Smooth muscle cell (in vitro differentiated cells): ENCODE results near the gene HLF. TPM values are rescaled to one million over a fixed set of nuclear protein-coding genes. Genes with fewer than 3 reads are reported as not detected.

Experiments
- DNase-seq: peaks from one replicate; lab custom pipeline; 2025; ENCODE audit not compliant: unreplicated experiment; lab: John Stamatoyannopoulos, UW
- H2AFZ ChIP-seq: fragments of 200-600 bp; sonication (generic); 2 replicates; pipeline ENCODE4 v1.6.0; 2016; ENCODE audit warnings: antibody characterized with exemption, low read depth, mild to moderate bottlenecking
- H3F3A ChIP-seq: fragments of 200-600 bp; sonication (generic); 2 replicates; pipeline ENCODE4 v1.6.0; 2017; ENCODE audit warnings: antibody characterized with exemption, low read depth
- H3K27ac ChIP-seq: fragments of 200-600 bp; sonication (generic); 2 replicates; pipeline ENCODE4 v1.5.1; 2016; ENCODE audit warnings: low read depth, mild to moderate bottlenecking
- H3K27me3 ChIP-seq: fragments of 200-600 bp; sonication (generic); 2 replicates; pipeline ENCODE4 v1.6.1; 2016; ENCODE audit warnings: low read depth, mild to moderate bottlenecking
- H3K36me3 ChIP-seq: fragments of 200-600 bp; sonication (generic); 2 replicates; pipeline ENCODE4 v1.5.1; 2016; ENCODE audit warnings: low read depth
- H3K4me1 ChIP-seq: fragments of 200-600 bp; sonication (generic); 2 replicates; pipeline ENCODE4 v1.5.1; 2016; ENCODE audit warnings: low read depth
- H3K4me2 ChIP-seq: fragments of 200-600 bp; sonication (generic); 2 replicates; pipeline ENCODE4 v1.6.0; 2016; ENCODE audit warnings: mild to moderate bottlenecking
- H3K4me3 ChIP-seq: fragments of 200-600 bp; sonication (generic); 2 replicates; pipeline ENCODE4 v1.5.1; 2016; ENCODE audit warnings: mild to moderate bottlenecking
- H3K79me2 ChIP-seq: fragments of 200-600 bp; sonication (generic); 2 replicates; pipeline ENCODE4 v1.6.0; 2016; ENCODE audit warnings: low read depth, mild to moderate bottlenecking
- H3K9ac ChIP-seq: fragments of 200-600 bp; sonication (generic); 2 replicates; pipeline ENCODE4 v1.6.0; 2016; ENCODE audit warnings: low read depth
- H3K9me3 ChIP-seq: fragments of 200-600 bp; sonication (generic); replicated peaks from 2 replicates; pipeline ENCODE4 v1.5.1; 2016; ENCODE audit warnings: low read depth
- H4K20me1 ChIP-seq: fragments of 200-600 bp; sonication (generic); 2 replicates; pipeline ENCODE4 v1.6.0; 2016; ENCODE audit warnings: low read depth
- WGBS: methylation state at CpG from one replicate; pipeline ENCODE4 v1.1.7; 2016; ENCODE audit warnings: low lambda C conversion rate; 5-methylcytosine and 5-hydroxymethylcytosine counted together
- polyA plus RNA-seq: library from polyadenylated mRNA; unstranded; fragments of >200 nt; fragmentation: Nextera tagmentation; extraction: Ambion mirVana; gene quantifications from 2 replicates; pipeline ENCODE4 v1.2.1, GENCODE V29; 2016
- total RNA-seq: library from RNA; depleted of rRNA; stranded (reverse); fragments of >200 nt; gene quantifications from 2 replicates; pipeline ENCODE4 v1.2.3, GENCODE V29; 2014
- TF ChIP-seq, protein P1 (sequence below): fragments of 200-600 bp; sonication (generic); IDR thresholded peaks from 2 replicates; pipeline ENCODE4 v1.5.1; 2017; ENCODE audit warnings: borderline replicate concordance, mild to moderate bottlenecking, antibody characterized with exemption; ENCODE audit not compliant: insufficient read depth, poor library complexity, severe bottlenecking

Gene HLF
- total and polyA plus RNA-seq, 2 experiments from 2014 or later = 0.19 TPM; not detected in 1

- H3K4me3 ChIP-seq = no peak overlapping the region
- H3K4me2 ChIP-seq = no peak overlapping the region
- H3K9me3 ChIP-seq = no peaks in the 10 kb centered on the region
- H3K79me2 ChIP-seq = no peaks in the 10 kb centered on the region
- H3K27ac ChIP-seq = no peak overlapping the region
- H3K27me3 ChIP-seq = no peaks in the 10 kb centered on the region
- WGBS = 87% methylated on average over 3 of the region's 3 CpGs
- peaks cover under 1% of the 10 kb centered on the region for H3K4me1 ChIP-seq
- no peak for DNase-seq
- no peaks in the 10 kb centered on the region for H3F3A ChIP-seq
- no peaks in the 10 kb centered on the region for H3K36me3 ChIP-seq
- H2AFZ ChIP-seq = no peak overlapping the region
- TF ChIP-seq, protein P1, sequence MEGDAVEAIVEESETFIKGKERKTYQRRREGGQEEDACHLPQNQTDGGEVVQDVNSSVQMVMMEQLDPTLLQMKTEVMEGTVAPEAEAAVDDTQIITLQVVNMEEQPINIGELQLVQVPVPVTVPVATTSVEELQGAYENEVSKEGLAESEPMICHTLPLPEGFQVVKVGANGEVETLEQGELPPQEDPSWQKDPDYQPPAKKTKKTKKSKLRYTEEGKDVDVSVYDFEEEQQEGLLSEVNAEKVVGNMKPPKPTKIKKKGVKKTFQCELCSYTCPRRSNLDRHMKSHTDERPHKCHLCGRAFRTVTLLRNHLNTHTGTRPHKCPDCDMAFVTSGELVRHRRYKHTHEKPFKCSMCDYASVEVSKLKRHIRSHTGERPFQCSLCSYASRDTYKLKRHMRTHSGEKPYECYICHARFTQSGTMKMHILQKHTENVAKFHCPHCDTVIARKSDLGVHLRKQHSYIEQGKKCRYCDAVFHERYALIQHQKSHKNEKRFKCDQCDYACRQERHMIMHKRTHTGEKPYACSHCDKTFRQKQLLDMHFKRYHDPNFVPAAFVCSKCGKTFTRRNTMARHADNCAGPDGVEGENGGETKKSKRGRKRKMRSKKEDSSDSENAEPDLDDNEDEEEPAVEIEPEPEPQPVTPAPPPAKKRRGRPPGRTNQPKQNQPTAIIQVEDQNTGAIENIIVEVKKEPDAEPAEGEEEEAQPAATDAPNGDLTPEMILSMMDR = no peak
- H4K20me1 ChIP-seq = no peaks in the 10 kb centered on the region
- H3K9ac ChIP-seq = no peak overlapping the region
These were observed 75.4 kb downstream of the HLF start for GRCh38 chr17:55340176-55340575.

GRCh38 chr17:55340686-55341085 lies 75.9 kb downstream of the HLF start:
- TF ChIP-seq, protein P1 = no peak
- H3K36me3 ChIP-seq = no peaks in the 10 kb centered on the region
- 92% methylated on average over 3 of the region's 3 CpGs for WGBS
- H3K4me3 ChIP-seq = no peak overlapping the region
- no peaks in the 10 kb centered on the region for H3F3A ChIP-seq
- H3K4me1 ChIP-seq = no peaks in the 10 kb centered on the region
- no peaks in the 10 kb centered on the region for H3K79me2 ChIP-seq
- no peak overlapping the region for H2AFZ ChIP-seq
- no peaks in the 10 kb centered on the region for H4K20me1 ChIP-seq
- no peak overlapping the region for H3K9ac ChIP-seq
- DNase-seq = no peak
- H3K27ac ChIP-seq = no peak overlapping the region
- no peak overlapping the region for H3K4me2 ChIP-seq
- no peaks in the 10 kb centered on the region for H3K27me3 ChIP-seq
- H3K9me3 ChIP-seq = no peaks in the 10 kb centered on the region

DNA sequence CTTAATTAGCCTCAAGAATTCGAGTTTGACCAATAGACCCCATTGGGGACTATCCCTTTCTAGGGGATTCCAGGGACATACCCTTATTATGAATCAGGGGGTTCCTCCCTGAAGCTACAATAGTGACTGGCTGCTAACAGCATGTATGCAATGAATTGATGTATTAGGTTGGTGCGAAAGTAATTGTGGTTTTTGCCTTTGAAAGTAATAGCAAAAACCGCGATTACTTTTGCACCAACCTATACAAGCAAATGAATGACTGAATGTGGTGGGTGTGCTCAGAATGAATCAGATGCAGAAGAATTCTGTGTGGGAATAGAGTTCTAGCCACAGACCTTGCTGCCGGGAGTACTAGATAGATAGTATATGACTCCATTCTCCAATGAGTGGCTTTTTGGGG lies 76.7 kb downstream of the HLF start:
- no peak overlapping the region for H2AFZ ChIP-seq
- H3K4me1 ChIP-seq = no peaks in the 10 kb centered on the region
- 52% methylated on average over 5 of the region's 5 CpGs for WGBS
- no peak for DNase-seq
- no peaks in the 10 kb centered on the region for H3K36me3 ChIP-seq
- no peaks in the 10 kb centered on the region for H3F3A ChIP-seq
- H4K20me1 ChIP-seq = no peaks in the 10 kb centered on the region
- no peak overlapping the region for H3K4me3 ChIP-seq
- TF ChIP-seq, protein P1 = no peak
- peak overlapping the region; percentile 11 for H3K4me2 ChIP-seq
- no peaks in the 10 kb centered on the region for H3K9me3 ChIP-seq
- H3K27ac ChIP-seq = no peak overlapping the region
- no peak overlapping the region for H3K9ac ChIP-seq
- H3K27me3 ChIP-seq = no peaks in the 10 kb centered on the region
- H3K79me2 ChIP-seq = no peaks in the 10 kb centered on the region

GRCh38 chr17:55342800-55343585 lies 78.2 kb downstream of the HLF start:
- TF ChIP-seq, protein P1 = no peak
- Histone ChIP-seq H3K79me2 (no peaks in the 10 kb centered on the region), H4K20me1 (no peaks in the 10 kb centered on the region), H3K4me3 (no peak overlapping the region), H3K4me2 (no peak overlapping the region), H3K9ac (no peak overlapping the region), H3K27ac (no peak overlapping the region), H2AFZ (no peak overlapping the region), H3K27me3 (no peaks in the 10 kb centered on the region), H3K36me3 (no peaks in the 10 kb centered on the region), H3K4me1 (no peaks in the 10 kb centered on the region), H3F3A (no peaks in the 10 kb centered on the region), H3K9me3 (no peaks in the 10 kb centered on the region)
- DNase-seq = no peak
- whole genome bisulfite sequencing = 92% methylated on average over 6 of the region's 6 CpGs
